ENCODE data around the gene HAND2. TPM values are rescaled to one million over a fixed set of nuclear protein-coding genes. Genes with fewer than 3 reads are reported as not detected.
A peak's percentile ranks its signal among the peaks of the same experiment; 100 is the strongest.

Gene HAND2
- total and polyA plus RNA-seq, 2 of the 8 experiments (the other 6 are each of a cell fraction or from before 2014, with no cell fraction given): 0.05 TPM; not detected in 1

DNA sequence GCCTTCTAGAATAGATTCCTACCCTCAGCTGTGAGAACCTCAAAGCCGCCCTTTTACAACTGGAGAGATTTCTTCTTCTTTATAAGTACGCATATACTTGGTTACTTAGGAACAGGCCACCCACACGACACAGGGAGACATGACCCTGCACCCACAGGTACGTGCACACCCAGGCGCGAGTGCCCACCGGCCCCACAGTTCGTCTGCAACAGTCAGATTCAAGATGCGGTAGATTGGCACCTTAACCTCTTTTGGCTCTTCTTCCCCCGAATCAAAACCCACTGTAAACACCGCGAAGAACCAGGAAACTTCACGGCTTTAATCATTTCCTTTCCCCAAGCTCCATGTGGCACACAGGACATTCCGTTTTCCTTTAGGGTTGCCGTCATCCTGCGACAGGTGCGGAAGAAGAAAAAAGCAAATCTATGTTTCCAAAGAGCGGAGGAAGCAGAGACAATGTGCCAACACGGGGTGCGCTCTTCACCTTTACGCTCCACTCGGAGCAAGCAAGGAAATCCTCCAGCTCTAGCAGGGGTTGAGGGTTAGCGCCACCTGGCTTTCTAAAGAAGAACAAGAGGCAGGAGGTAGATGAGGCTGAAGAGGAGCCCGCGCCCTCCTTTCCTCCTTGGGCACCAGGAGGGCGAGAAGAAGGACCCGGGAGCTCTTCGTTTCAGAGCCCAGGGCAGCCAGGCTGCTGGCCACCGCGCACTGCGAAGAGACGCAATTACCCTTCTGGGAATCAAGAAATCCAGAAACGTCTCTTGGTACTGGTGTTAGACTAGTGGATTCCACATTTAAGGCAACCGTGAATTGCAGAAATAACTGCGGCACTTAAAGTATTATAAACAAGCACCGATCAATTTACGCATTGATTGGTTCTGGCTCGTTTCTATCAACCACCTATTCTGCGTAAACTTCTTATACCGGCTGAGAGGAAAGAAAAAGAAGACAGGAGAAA, 35.7 kb downstream of the HAND2 start (continued):
- no peak for TF ChIP-seq KDM5A (IDR thresholded peaks at IDR 0.05; ENCODE audit: low read length)
- TF ChIP-seq RBBP5 (IDR thresholded peaks at IDR 0.05; ENCODE audit: borderline replicate concordance, low read depth, low read length): 0 out of 2 replicates have a peak, but pooled peaks have one; percentile 34
- no peak for TF ChIP-seq KDM1A (IDR thresholded peaks at IDR 0.05; ENCODE audit: borderline replicate concordance, low read length)
- TF ChIP-seq TBP (IDR thresholded peaks at IDR 0.05; ENCODE audit: low read depth, low read length): peak; percentile 39; the same call in 1 of the 2 replicates
- no peak for TF ChIP-seq CBX8 (IDR thresholded peaks at IDR 0.05; ENCODE audit: borderline replicate concordance, low read depth, low read length)
- no peak for TF ChIP-seq POLR2A (IDR thresholded peaks at IDR 0.05; ENCODE audit: control extremely low read depth in 1 of 2, low read depth in 2 of 2, low read length in 2 of 2)
- TF ChIP-seq HDAC6 (IDR thresholded peaks at IDR 0.05; ENCODE audit: low read depth, low read length): no peak
- no peak for TF ChIP-seq SUZ12 (IDR thresholded peaks at IDR 0.05; ENCODE audit: low read length)
- no peak for TF ChIP-seq EGR1 (IDR thresholded peaks at IDR 0.05; ENCODE audit: borderline replicate concordance, low read depth, low read length)
- peak; percentile 82 to 85 for TF ChIP-seq RAD21 (IDR thresholded peaks at IDR 0.05 in 1 of 2, conservative IDR thresholded peaks at IDR 0.05 in 1 of 2; ENCODE audit: low read depth in 2 of 2, low read length in 2 of 2)
- TF ChIP-seq GABPA (IDR thresholded peaks at IDR 0.05; ENCODE audit: borderline replicate concordance, insufficient read depth, low read length): no peak
- TF ChIP-seq, protein P1, sequence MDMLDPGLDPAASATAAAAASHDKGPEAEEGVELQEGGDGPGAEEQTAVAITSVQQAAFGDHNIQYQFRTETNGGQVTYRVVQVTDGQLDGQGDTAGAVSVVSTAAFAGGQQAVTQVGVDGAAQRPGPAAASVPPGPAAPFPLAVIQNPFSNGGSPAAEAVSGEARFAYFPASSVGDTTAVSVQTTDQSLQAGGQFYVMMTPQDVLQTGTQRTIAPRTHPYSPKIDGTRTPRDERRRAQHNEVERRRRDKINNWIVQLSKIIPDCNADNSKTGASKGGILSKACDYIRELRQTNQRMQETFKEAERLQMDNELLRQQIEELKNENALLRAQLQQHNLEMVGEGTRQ (IDR thresholded peaks at IDR 0.05; ENCODE audit: low read length): no peak
- TF ChIP-seq CHD1 (IDR thresholded peaks at IDR 0.05; ENCODE audit: low read depth, low read length): no peak
- peak; percentile 73 to 98 (median 94) for TF ChIP-seq CTCF (IDR thresholded peaks at IDR 0.05; ENCODE audit: control extremely low read depth in 1 of 3, insufficient read depth in 1 of 3, low read depth in 1 of 3, low read length in 3 of 3)
- TF ChIP-seq SIX5 (IDR thresholded peaks at IDR 0.05; ENCODE audit: low read depth, low read length): no peak
- no peak for TF ChIP-seq CBX5 (IDR thresholded peaks at IDR 0.05; ENCODE audit: low read depth, low read length)
- no peak for TF ChIP-seq EP300 (IDR thresholded peaks at IDR 0.05; ENCODE audit: borderline replicate concordance in 1 of 2, low read depth in 2 of 2, low read length in 2 of 2)
- TF ChIP-seq PHF8 (conservative IDR thresholded peaks at IDR 0.05; ENCODE audit: low read depth, low read length): no peak
- TF ChIP-seq TAF1 (IDR thresholded peaks at IDR 0.05; ENCODE audit: low read depth, low read length): no peak
